OCI-LY1 (cell line): ENCODE measurements around the gene MIOX.

ENCODE experiments used
- EZH2 ChIP-seq: fragments of 200-600 bp; sonication (generic), shearing (Covaris generic); IDR thresholded peaks from 2 replicates; pipeline ENCODE4 v1.8.0; 2017; ENCODE audit warnings: borderline replicate concordance, mixed run types, mild to moderate bottlenecking, antibody characterized with exemption, low read length, moderate library complexity, mixed read lengths
- TF ChIP-seq, protein P1 (sequence below): fragments of 200-600 bp; sonication (generic), shearing (Covaris generic); IDR thresholded peaks from 2 replicates; pipeline ENCODE4 v1.5.1; 2017; ENCODE audit warnings: mild to moderate bottlenecking, antibody characterized with exemption, low read length, moderate library complexity, mixed read lengths

DNA sequence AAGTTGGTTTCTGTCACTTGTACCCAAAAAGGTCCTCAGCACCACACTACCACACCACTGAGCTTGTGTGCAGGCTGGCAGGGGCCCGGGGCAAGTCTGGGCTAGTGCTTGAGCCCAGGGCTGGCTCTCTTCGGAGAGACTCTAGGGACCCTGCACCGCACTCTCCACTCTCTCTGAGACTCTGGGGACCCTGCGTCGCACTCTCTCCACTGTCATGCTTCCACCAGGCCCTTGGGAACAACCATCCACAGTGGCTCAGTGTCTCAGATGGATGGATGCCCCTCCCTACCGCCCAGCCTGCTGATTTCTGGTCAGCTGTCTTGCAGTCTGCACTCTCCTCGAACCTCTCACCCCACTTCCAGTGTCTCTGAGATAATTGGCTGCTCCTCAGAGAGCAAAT lies 9.8 kb upstream of the MIOX start:
- TF ChIP-seq, protein P1, sequence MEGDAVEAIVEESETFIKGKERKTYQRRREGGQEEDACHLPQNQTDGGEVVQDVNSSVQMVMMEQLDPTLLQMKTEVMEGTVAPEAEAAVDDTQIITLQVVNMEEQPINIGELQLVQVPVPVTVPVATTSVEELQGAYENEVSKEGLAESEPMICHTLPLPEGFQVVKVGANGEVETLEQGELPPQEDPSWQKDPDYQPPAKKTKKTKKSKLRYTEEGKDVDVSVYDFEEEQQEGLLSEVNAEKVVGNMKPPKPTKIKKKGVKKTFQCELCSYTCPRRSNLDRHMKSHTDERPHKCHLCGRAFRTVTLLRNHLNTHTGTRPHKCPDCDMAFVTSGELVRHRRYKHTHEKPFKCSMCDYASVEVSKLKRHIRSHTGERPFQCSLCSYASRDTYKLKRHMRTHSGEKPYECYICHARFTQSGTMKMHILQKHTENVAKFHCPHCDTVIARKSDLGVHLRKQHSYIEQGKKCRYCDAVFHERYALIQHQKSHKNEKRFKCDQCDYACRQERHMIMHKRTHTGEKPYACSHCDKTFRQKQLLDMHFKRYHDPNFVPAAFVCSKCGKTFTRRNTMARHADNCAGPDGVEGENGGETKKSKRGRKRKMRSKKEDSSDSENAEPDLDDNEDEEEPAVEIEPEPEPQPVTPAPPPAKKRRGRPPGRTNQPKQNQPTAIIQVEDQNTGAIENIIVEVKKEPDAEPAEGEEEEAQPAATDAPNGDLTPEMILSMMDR = no peak
- no peak for TF ChIP-seq EZH2
